GM21619 (cell line): ENCODE results near the gene ATRNL1.
A peak's percentile ranks its signal among the peaks of the same experiment; 100 is the strongest.
"Not testable (repeated sequence)": the region's sequence is repeated elsewhere in the genome, so short reads cannot be mapped to it uniquely, and the experiment has no call there.

Source experiments
- ATAC-seq: cut with Tn5 transposase; IDR thresholded peaks from one replicate; pipeline ENCODE4 v1.9.1; 2021; ENCODE audit not compliant: unreplicated experiment

Gene ATRNL1

GRCh38 chr10:115214829-115215228 is 121.7 kb downstream of the ATRNL1 start:
- no peak for ATAC-seq

GRCh38 chr10:115219203-115219602 is 126.0 kb downstream of the ATRNL1 start:
- no peak for ATAC-seq

GRCh38 chr10:115222039-115222438 is 128.9 kb downstream of the ATRNL1 start:
- no peak for ATAC-seq

GRCh38 chr10:115239761-115240160 is 146.6 kb downstream of the ATRNL1 start:
- no peak for ATAC-seq

- no peak for ATAC-seq
Observed at GRCh38 chr10:115250784-115251183, 157.6 kb downstream of the ATRNL1 start.

GRCh38 chr10:115253765-115254164 is 160.6 kb downstream of the ATRNL1 start:
- not testable (repeated sequence) for ATAC-seq

- no peak for ATAC-seq
Observed at GRCh38 chr10:115272482-115272881, 179.3 kb downstream of the ATRNL1 start.

GRCh38 chr10:115278294-115278693 is 185.1 kb downstream of the ATRNL1 start:
- ATAC-seq = no peak

GRCh38 chr10:115295213-115295805 is 202.1 kb downstream of the ATRNL1 start:
- ATAC-seq = no peak

GRCh38 chr10:115300080-115300479 is 206.9 kb downstream of the ATRNL1 start:
- ATAC-seq = no peak

GRCh38 chr10:115319669-115320068 is 226.5 kb downstream of the ATRNL1 start:
- not testable (repeated sequence) for ATAC-seq

- no peak for ATAC-seq
Observed at GRCh38 chr10:115321360-115321759, 228.2 kb downstream of the ATRNL1 start.

GRCh38 chr10:115328331-115328730 is 235.2 kb downstream of the ATRNL1 start:
- no peak for ATAC-seq

GRCh38 chr10:115335366-115335765 is 242.2 kb downstream of the ATRNL1 start:
- ATAC-seq = no peak

- peak; percentile 92 for ATAC-seq
Observed at GRCh38 chr10:115355162-115355760, 262.1 kb downstream of the ATRNL1 start.

- not testable (repeated sequence) for ATAC-seq
Observed at GRCh38 chr10:115367920-115368319, 274.8 kb downstream of the ATRNL1 start.

GRCh38 chr10:115379064-115379463 is 285.9 kb downstream of the ATRNL1 start:
- no peak for ATAC-seq

GRCh38 chr10:115384665-115385064 is 291.5 kb downstream of the ATRNL1 start:
- no peak for ATAC-seq

- no peak for ATAC-seq
Observed at GRCh38 chr10:115390607-115391006, 297.4 kb downstream of the ATRNL1 start.

- no peak for ATAC-seq
Observed at GRCh38 chr10:115398026-115398425, 304.9 kb downstream of the ATRNL1 start.

GRCh38 chr10:115402699-115403098 is 309.5 kb downstream of the ATRNL1 start:
- ATAC-seq = no peak

GRCh38 chr10:115405838-115406237 is 312.7 kb downstream of the ATRNL1 start:
- not testable (repeated sequence) for ATAC-seq

- ATAC-seq = no peak
Observed at GRCh38 chr10:115409347-115409746, 316.2 kb downstream of the ATRNL1 start.
